GM21381 (cell line): Measurements from ENCODE around the gene USP13.
A peak's percentile ranks its signal among the peaks of the same experiment; 100 is the strongest.
"Not testable (repeated sequence)": the region's sequence is repeated elsewhere in the genome, so short reads cannot be mapped to it uniquely, and the experiment has no call there.

Source experiments
- ATAC-seq: cut with Tn5 transposase; IDR thresholded peaks from one replicate; pipeline ENCODE4 v1.9.1; 2021; ENCODE audit warnings: mild to moderate bottlenecking, moderate library complexity; ENCODE audit not compliant: unreplicated experiment

The USP13 gene

GRCh38 chr3:179775416-179776122, 122.7 kb downstream of the USP13 start:
- ATAC-seq = no peak

GRCh38 chr3:179782841-179783240, 130.0 kb downstream of the USP13 start:
- not testable (repeated sequence) for ATAC-seq

GRCh38 chr3:179788996-179789395, 136.2 kb downstream of the USP13 start:
- ATAC-seq = no peak

- no peak for ATAC-seq
Measured at GRCh38 chr3:179791793-179792192, 139.0 kb downstream of the USP13 start.

- no peak for ATAC-seq
Measured at GRCh38 chr3:179794355-179794754, 141.5 kb downstream of the USP13 start.

- ATAC-seq = no peak
Measured at GRCh38 chr3:179796421-179796820, 143.6 kb downstream of the USP13 start.

- ATAC-seq = no peak
Measured at GRCh38 chr3:179797192-179797591, 144.4 kb downstream of the USP13 start.

- no peak for ATAC-seq
Measured at GRCh38 chr3:179801263-179801662, 148.4 kb downstream of the USP13 start.

- no peak for ATAC-seq
Measured at GRCh38 chr3:179801856-179802255, 149.0 kb downstream of the USP13 start.

- ATAC-seq = no peak
Measured at GRCh38 chr3:179806177-179806576, 153.3 kb downstream of the USP13 start.

GRCh38 chr3:179807588-179807987, 154.7 kb downstream of the USP13 start:
- no peak for ATAC-seq

- no peak for ATAC-seq
Measured at GRCh38 chr3:179809639-179810038, 156.8 kb downstream of the USP13 start.

- ATAC-seq = peak; percentile 93
Measured at GRCh38 chr3:179811321-179812095, 158.7 kb downstream of the USP13 start.

GRCh38 chr3:179812096-179812382, 159.2 kb downstream of the USP13 start:
- ATAC-seq = no peak

- no peak for ATAC-seq
Measured at GRCh38 chr3:179819379-179819778, 166.5 kb downstream of the USP13 start.

GRCh38 chr3:179822296-179822695, 169.5 kb downstream of the USP13 start:
- ATAC-seq = no peak

- no peak for ATAC-seq
Measured at GRCh38 chr3:179825527-179826246, 172.8 kb downstream of the USP13 start.

GRCh38 chr3:179826247-179826637, 173.4 kb downstream of the USP13 start:
- ATAC-seq = no peak

- no peak for ATAC-seq
Measured at GRCh38 chr3:179828738-179829137, 175.9 kb downstream of the USP13 start.

GRCh38 chr3:179829401-179829800, 176.6 kb downstream of the USP13 start:
- ATAC-seq = no peak

GRCh38 chr3:179832333-179832854, 179.6 kb downstream of the USP13 start:
- no peak for ATAC-seq

GRCh38 chr3:179833294-179833693, 180.5 kb downstream of the USP13 start:
- ATAC-seq = no peak
